SK-N-SH (cell line): ENCODE results near the gene MYPN. TPM values are rescaled to one million over a fixed set of nuclear protein-coding genes. Genes with fewer than 3 reads are reported as not detected.

Experiments
- CTCF ChIA-PET: fragments of 300-600, 350-600 bp; formaldehyde crosslinking; extraction: SDS; loops from one replicate; lab custom pipeline; 2021; lab: Yijun Ruan, JAX
- POLR2A ChIA-PET: fragments of 350-600 bp; sonication (Branson Sonifier 250); formaldehyde crosslinking; extraction: SDS; loops from one replicate; lab custom pipeline; 2020; ENCODE audit warnings: antibody characterized with exemption, inconsistent platforms; lab: Yijun Ruan, JAX
- DNase-seq: peaks from one replicate; pipeline ENCODE4 v3.0.0; 2012
- H2AFZ ChIP-seq: fragments of 200-600 bp; sonication (generic); 2 replicates; pipeline ENCODE4 v1.8.1; 2016; ENCODE audit warnings: antibody characterized with exemption, mild to moderate bottlenecking, low read depth
- H3F3A ChIP-seq: fragments of 200-600 bp; sonication (generic); replicated peaks from 2 replicates; pipeline ENCODE3; 2016; ENCODE audit warnings: antibody characterized with exemption, mild to moderate bottlenecking; ENCODE audit not compliant: insufficient read depth
- H3K27ac ChIP-seq, 2 experiments: fragments of 200-500 bp in 1 of 2; fragments of 200-600 bp in 1 of 2; sonication (Bioruptor generic) in 1 of 2; sonication (generic), shearing (Covaris generic) in 1 of 2; 2 replicates each; pipeline versions ENCODE4 v1.5.1 to v1.6.1; 2014 to 2016; ENCODE audit warnings: low read depth in 2 of 2, inconsistent platforms in 1 of 2, low read length in 1 of 2, mild to moderate bottlenecking in 1 of 2, mixed read lengths in 1 of 2
- H3K27me3 ChIP-seq: fragments of 200-600 bp; sonication (generic), shearing (Covaris generic); 2 replicates; pipeline ENCODE4 v1.6.1; 2016; ENCODE audit warnings: mixed run types; ENCODE audit not compliant: insufficient read depth
- H3K36me3 ChIP-seq, 2 experiments: fragments of 200-500 bp in 1 of 2; fragments of 200-600 bp in 1 of 2; sonication (Bioruptor generic) in 1 of 2; sonication (generic) in 1 of 2; replicated peaks in 1 of 2; 2 replicates each; pipeline versions ENCODE3 to v1.5.1; 2014 to 2016; ENCODE audit warnings: low read length in 1 of 2, mild to moderate bottlenecking in 1 of 2; ENCODE audit not compliant: insufficient read depth in 2 of 2, control insufficient read depth in 1 of 2
- H3K4me1 ChIP-seq, 2 experiments: fragments of 200-500 bp in 1 of 2; fragments of 200-600 bp in 1 of 2; sonication (Bioruptor generic) in 1 of 2; sonication (generic), shearing (Covaris generic) in 1 of 2; 2 replicates each; pipeline versions ENCODE4 v1.5.1 to v1.6.1; 2014 to 2016; ENCODE audit warnings: low read depth in 1 of 2, low read length in 1 of 2, mixed run types in 1 of 2; ENCODE audit not compliant: insufficient read depth in 2 of 2, control insufficient read depth in 1 of 2
- H3K4me2 ChIP-seq: fragments of 200-600 bp; sonication (generic), shearing (Covaris generic); 2 replicates; pipeline ENCODE4 v1.6.1; 2017; ENCODE audit warnings: mixed run types
- H3K4me3 ChIP-seq, 2 experiments: fragments of 200-500 bp in 1 of 2; fragments of 200-600 bp in 1 of 2; sonication (Bioruptor generic) in 1 of 2; sonication (generic), shearing (Covaris generic) in 1 of 2; 2 replicates each; pipeline versions ENCODE4 v1.5.1 to v1.8.1; 2014 to 2016; ENCODE audit warnings: low read depth in 2 of 2, inconsistent platforms in 1 of 2, low read length in 1 of 2, mild to moderate bottlenecking in 1 of 2, mixed read lengths in 1 of 2, moderate library complexity in 1 of 2
- H3K79me2 ChIP-seq: fragments of 200-600 bp; sonication (generic); 2 replicates; pipeline ENCODE4 v1.8.1; 2017; ENCODE audit warnings: mild to moderate bottlenecking; ENCODE audit not compliant: insufficient read depth
- H3K9ac ChIP-seq: fragments of 200-600 bp; sonication (generic); 2 replicates; pipeline ENCODE4 v1.6.1; 2017; ENCODE audit warnings: mixed run types
- H3K9me2 ChIP-seq: fragments of 200-600 bp; sonication (generic); 2 replicates; pipeline ENCODE4 v1.6.1; 2017; ENCODE audit warnings: mixed run types
- H3K9me3 ChIP-seq: fragments of 200-600 bp; sonication (generic); 2 replicates; pipeline ENCODE4 v1.6.1; 2017; ENCODE audit warnings: mixed run types, mild to moderate bottlenecking, moderate library complexity
- H4K20me1 ChIP-seq: fragments of 200-600 bp; sonication (generic); 2 replicates; pipeline ENCODE4 v1.6.1; 2017; ENCODE audit warnings: mild to moderate bottlenecking, mixed run types; ENCODE audit not compliant: insufficient read depth
- CHD2 ChIP-seq: fragments of 150-350 bp; IDR thresholded peaks from 2 replicates; pipeline ENCODE4 v1.6.1; 2018; ENCODE audit warnings: low read length; ENCODE audit not compliant: partially characterized antibody
- ELF1 ChIP-seq: IDR thresholded peaks from 2 replicates; pipeline ENCODE4 v1.4.0; 2012
- EP300 ChIP-seq, 2 experiments: IDR thresholded peaks; 2 replicates each; pipeline versions ENCODE4 v1.4.0 to v1.6.1; 2012; ENCODE audit warnings: borderline replicate concordance in 1 of 2, low read depth in 1 of 2, low read length in 1 of 2
- IRF3 ChIP-seq: fragments of 150-350 bp; IDR thresholded peaks from 2 replicates; pipeline ENCODE4 v1.6.1; 2016; ENCODE audit warnings: mild to moderate bottlenecking, low read depth, low read length
- RCOR1 ChIP-seq: fragments of 150-350 bp; IDR thresholded peaks from 2 replicates; pipeline ENCODE4 v1.6.1; 2017; ENCODE audit warnings: antibody characterized with exemption, low read length
- REST ChIP-seq: IDR thresholded peaks from 2 replicates; pipeline ENCODE4 v1.6.1; 2012; ENCODE audit warnings: mild to moderate bottlenecking, low read depth, low read length, moderate library complexity
- TEAD4 ChIP-seq: IDR thresholded peaks from 2 replicates; pipeline ENCODE4 v1.4.0; 2012; ENCODE audit warnings: mild to moderate bottlenecking, borderline replicate concordance; ENCODE audit not compliant: insufficient read depth
- YY1 ChIP-seq: IDR thresholded peaks from 2 replicates; pipeline ENCODE4 v1.4.0; 2012; ENCODE audit warnings: low read depth, mild to moderate bottlenecking
- WGBS: methylation state at CpG from one replicate; pipeline ENCODE4 v1.1.6; 2017; ENCODE audit warnings: low lambda C conversion rate; 5-methylcytosine and 5-hydroxymethylcytosine counted together
- polyA plus RNA-seq, 3 experiments: library from polyadenylated mRNA; depleted of rRNA; stranded (reverse); fragments of >200 nt; gene quantifications; 2 replicates each; pipeline ENCODE4 v1.2.3, GENCODE V29; 2012

Gene MYPN
- polyA plus RNA-seq, 1 of the 3 experiments (the other 2 are of a cell fraction), result 0.43 TPM

- Histone ChIP-seq H3K4me1 (no peaks in the 10 kb centered on the region), H3K79me2 (no peaks in the 10 kb centered on the region), H3K4me2 (no peak overlapping the region), H3K27me3 (no peaks in the 10 kb centered on the region), H3K27ac (no peak overlapping the region), H3F3A (no peaks in the 10 kb centered on the region), H3K9me3 (no peaks in the 10 kb centered on the region), H4K20me1 (no peaks in the 10 kb centered on the region), H2AFZ (no peak overlapping the region), H3K9ac (no peak overlapping the region), H3K9me2 (no peaks in the 10 kb centered on the region), H3K4me3 (no peak overlapping the region), H3K36me3 (no peaks in the 10 kb centered on the region)
- TF ChIP-seq ELF1, result no peak
- ChIA-PET POLR2A (no interaction called here), CTCF (no interaction called here)
- no peak for DNase-seq
- 64% methylated on average over 4 of the region's 4 CpGs for WGBS
Observed at GRCh38 chr10:68218786-68219185, 109.5 kb downstream of the MYPN start.

- DNase-seq, result no peak
- H2AFZ ChIP-seq, result no peak overlapping the region
- no peaks in the 10 kb centered on the region for H4K20me1 ChIP-seq
- H3K27ac ChIP-seq, result no peak overlapping the region
- H3K4me1 ChIP-seq, result no peaks in the 10 kb centered on the region
- POLR2A ChIA-PET, result no interaction called here
- TF ChIP-seq CHD2, result no peak
- TF ChIP-seq YY1, result no peak
- no peak for TF ChIP-seq IRF3
- TF ChIP-seq RCOR1, result no peak
- no peak for TF ChIP-seq TEAD4
- TF ChIP-seq EP300 (IDR thresholded peaks at IDR 0.05; ENCODE audit: borderline replicate concordance in 1 of 2, low read depth in 1 of 2, low read length in 1 of 2), result no peak
- TF ChIP-seq REST, result no peak
- TF ChIP-seq, all 33 proteins: peak for 0
- H3K4me3 ChIP-seq, result no peak overlapping the region
- no peaks in the 10 kb centered on the region for H3K79me2 ChIP-seq
- H3F3A ChIP-seq, result no peaks in the 10 kb centered on the region
- H3K4me2 ChIP-seq, result no peak overlapping the region
- H3K9ac ChIP-seq, result no peak overlapping the region
- no peaks in the 10 kb centered on the region for H3K9me2 ChIP-seq
- H3K9me3 ChIP-seq, result no peaks in the 10 kb centered on the region
- no peaks in the 10 kb centered on the region for H3K27me3 ChIP-seq
- H3K36me3 ChIP-seq, result no peaks in the 10 kb centered on the region
- CTCF ChIA-PET, result interaction anchor here (4.6 kb wide), 1 partner anchor 9 kb away, joined by 29 read pairs; no protein-coding TSS in a partner anchor
Observed at GRCh38 chr10:68221196-68221595, 111.9 kb downstream of the MYPN start.
